GM12878 (cell line): ENCODE results near the gene S1PR3. TPM values are rescaled to one million over a fixed set of nuclear protein-coding genes. Genes with fewer than 3 reads are reported as not detected.

Source experiments
- ATAC-seq: fragments of 200-7000 bp; cut with Tn5 transposase; 3 replicates; pipeline ENCODE4 v1.9.1; 2020; ENCODE audit warnings: mild to moderate bottlenecking, moderate library complexity
- BruUV-seq: library from RNA; stranded (reverse); fragments of 400-500 nt; replicated peaks from 2 replicates; lab custom pipeline; 2021; lab: Mats Ljungman, UMichigan
- CTCF ChIA-PET: fragments of 300-600 bp; sonication (Branson Sonifier 250); formaldehyde crosslinking; extraction: SDS; loops from one replicate; lab custom pipeline; 2021; ENCODE audit warnings: inconsistent platforms; lab: Yijun Ruan, JAX
- POLR2A ChIA-PET: fragments of 350-600 bp; formaldehyde crosslinking; extraction: SDS; loops from one replicate; lab custom pipeline; 2021; ENCODE audit warnings: inconsistent platforms; lab: Charles Lee
- RAD21 ChIA-PET: fragments of 300-600 bp; sonication (Branson Sonifier 250); formaldehyde crosslinking; loops from one replicate; lab custom pipeline; 2023; ENCODE audit warnings: antibody characterized with exemption; ENCODE audit not compliant: unreplicated experiment; lab: Charles Lee
- SMC1A ChIA-PET: fragments of 300-600 bp; sonication (Branson Sonifier 250); formaldehyde crosslinking; loops from one replicate; lab custom pipeline; 2023; ENCODE audit not compliant: unreplicated experiment, uncharacterized antibody; lab: Charles Lee
- DNase-seq: peaks from one replicate; pipeline ENCODE4 v3.0.0-alpha.2; 2011; ENCODE audit warnings: low read depth, low spot score
- FAIRE-seq: peaks from 3 replicates; lab custom pipeline; 2011; peaks lifted over from hg19 to GRCh38; lab: Jason Lieb, UNC
- H2AFZ ChIP-seq: 2 replicates; pipeline ENCODE4 v1.6.0; 2011; ENCODE audit warnings: low read depth, low read length, control low read depth; ENCODE audit not compliant: control insufficient read depth
- H3K27ac ChIP-seq: 2 replicates; pipeline ENCODE4 v1.5.1; 2011; ENCODE audit warnings: control low read depth; ENCODE audit not compliant: control insufficient read depth, insufficient read depth
- H3K27me3 ChIP-seq, 2 experiments: replicated peaks in 1 of 2; 2 replicates each; pipeline versions ENCODE4 v1.6.0 to v1.6.1; 2011; ENCODE audit warnings: low read length in 1 of 2; ENCODE audit not compliant: control insufficient read depth in 2 of 2, insufficient read depth in 2 of 2
- H3K36me3 ChIP-seq, 2 experiments: 2 replicates each; pipeline ENCODE4 v1.5.1; 2011; ENCODE audit warnings: low read length in 1 of 2; ENCODE audit not compliant: control insufficient read depth in 2 of 2, insufficient read depth in 2 of 2
- H3K4me1 ChIP-seq: 2 replicates; pipeline ENCODE4 v1.6.1; 2011; ENCODE audit warnings: mild to moderate bottlenecking, low read length, moderate library complexity, mixed read lengths; ENCODE audit not compliant: control insufficient read depth, insufficient read depth
- H3K4me2 ChIP-seq: 2 replicates; pipeline ENCODE4 v1.6.0; 2011; ENCODE audit warnings: control low read depth; ENCODE audit not compliant: control insufficient read depth, insufficient read depth
- H3K4me3 ChIP-seq: fragments of 200-600 bp; sonication (generic); 2 replicates; pipeline ENCODE4 v1.5.1; 2016
- H3K79me2 ChIP-seq: 2 replicates; pipeline ENCODE4 v1.6.0; 2011; ENCODE audit warnings: low read length; ENCODE audit not compliant: control insufficient read depth, insufficient read depth
- H3K9ac ChIP-seq: 2 replicates; pipeline ENCODE4 v1.8.0; 2011; ENCODE audit warnings: low read length, control low read depth, mixed read lengths; ENCODE audit not compliant: control insufficient read depth, insufficient read depth
- H3K9me3 ChIP-seq: replicated peaks from 3 replicates; pipeline ENCODE4 v1.5.1; 2011; ENCODE audit warnings: mild to moderate bottlenecking, low read length; ENCODE audit not compliant: control insufficient read depth, insufficient read depth
- H4K20me1 ChIP-seq: 2 replicates; pipeline ENCODE4 v1.6.0; 2011; ENCODE audit not compliant: control insufficient read depth, insufficient read depth
- CTCF ChIP-seq, 3 experiments: IDR thresholded peaks in 2 of 3; conservative IDR thresholded peaks in 1 of 3; 2 replicates each; pipeline ENCODE4 v1.5.1; 2011; ENCODE audit warnings: low read depth in 3 of 3, low read length in 3 of 3, mild to moderate bottlenecking in 3 of 3, control low read depth in 2 of 3, moderate library complexity in 2 of 3, inconsistent platforms in 1 of 3, mixed read lengths in 1 of 3; ENCODE audit not compliant: control insufficient read depth in 2 of 3, insufficient read depth in 1 of 3; ENCODE audit errors: extremely low read depth in 1 of 3
- DPF2 ChIP-seq: fragments of 450-650 bp; IDR thresholded peaks from 2 replicates; pipeline ENCODE4 v1.6.1; 2017; ENCODE audit warnings: mild to moderate bottlenecking
- EED ChIP-seq: sonication (generic); IDR thresholded peaks from 2 replicates; pipeline ENCODE4 v1.6.1; 2016; ENCODE audit warnings: antibody characterized with exemption, low read depth
- EP300 ChIP-seq, 2 experiments: fragments of 150-350 bp in 1 of 2; IDR thresholded peaks; 2 replicates each; pipeline ENCODE4 v1.6.1; 2011 to 2012; ENCODE audit warnings: low read depth in 2 of 2, low read length in 2 of 2, borderline replicate concordance in 1 of 2, improper control_type of control experiment in 1 of 2, inconsistent platforms in 1 of 2; ENCODE audit not compliant: control insufficient read depth in 1 of 2
- GABPA ChIP-seq: IDR thresholded peaks from 2 replicates; pipeline ENCODE4 v1.6.1; 2014; ENCODE audit warnings: antibody characterized with exemption, low read depth, mild to moderate bottlenecking, inconsistent platforms
- IRF4 ChIP-seq: IDR thresholded peaks from 2 replicates; pipeline ENCODE4 v1.6.1; 2011; ENCODE audit warnings: low read depth, low read length
- MAX ChIP-seq: IDR thresholded peaks from 2 replicates; pipeline ENCODE4 v1.6.1; 2012; ENCODE audit warnings: low read depth, low read length, improper control_type of control experiment
- MXI1 ChIP-seq: fragments of 150-350 bp; IDR thresholded peaks from 2 replicates; pipeline ENCODE4 v1.6.1; 2011; ENCODE audit warnings: low read depth, mild to moderate bottlenecking, inconsistent platforms, low read length, improper control_type of control experiment
- MYB ChIP-seq: fragments of 150-350 bp; IDR thresholded peaks from 2 replicates; pipeline ENCODE4 v1.6.1; 2014; ENCODE audit warnings: mild to moderate bottlenecking, low read depth, low read length, borderline replicate concordance
- NKRF ChIP-seq: fragments of 450-650 bp; conservative IDR thresholded peaks from 2 replicates; pipeline ENCODE4 v1.6.1; 2017; ENCODE audit warnings: mild to moderate bottlenecking, moderate library complexity
- NR2C2 ChIP-seq: IDR thresholded peaks from 2 replicates; pipeline ENCODE4 v1.6.1; 2011; ENCODE audit warnings: borderline replicate concordance, low read depth; ENCODE audit not compliant: control insufficient read depth, insufficient read length
- NRF1 ChIP-seq: conservative IDR thresholded peaks from 2 replicates; pipeline ENCODE4 v1.6.1; 2011; ENCODE audit warnings: mild to moderate bottlenecking, low read depth, low read length, improper control_type of control experiment
- SKIL ChIP-seq: fragments of 450-650 bp; IDR thresholded peaks from 2 replicates; pipeline ENCODE4 v1.6.1; 2017; ENCODE audit warnings: mild to moderate bottlenecking, low read depth, inconsistent platforms; ENCODE audit not compliant: poor library complexity, severe bottlenecking
- SMAD1 ChIP-seq: fragments of 450-650 bp; IDR thresholded peaks from 2 replicates; pipeline ENCODE4 v1.6.1; 2018; ENCODE audit warnings: mild to moderate bottlenecking, low read depth; ENCODE audit not compliant: partially characterized antibody
- SMARCA5 ChIP-seq: fragments of 450-650 bp; IDR thresholded peaks from 2 replicates; pipeline ENCODE4 v1.6.1; 2017; ENCODE audit warnings: mild to moderate bottlenecking
- TARDBP ChIP-seq: IDR thresholded peaks from 2 replicates; pipeline ENCODE4 v1.6.1; 2016; ENCODE audit warnings: borderline replicate concordance
- TCF3 ChIP-seq: IDR thresholded peaks from 2 replicates; pipeline ENCODE4 v1.6.1; 2012; ENCODE audit warnings: low read depth, mild to moderate bottlenecking, low read length, borderline replicate concordance; ENCODE audit not compliant: insufficient read depth
- YY1 ChIP-seq: IDR thresholded peaks from 2 replicates; pipeline ENCODE4 v1.6.1; 2011; ENCODE audit warnings: low read depth, mild to moderate bottlenecking, low read length
- ZNF24 ChIP-seq: fragments of 450-650 bp; IDR thresholded peaks from 2 replicates; pipeline ENCODE4 v1.6.1; 2017; ENCODE audit warnings: antibody characterized with exemption, mild to moderate bottlenecking
- ZNF622 ChIP-seq: fragments of 450-650 bp; IDR thresholded peaks from 2 replicates; pipeline ENCODE4 v1.6.1; 2017; ENCODE audit warnings: mild to moderate bottlenecking, inconsistent platforms
- WGBS: methylation state at CpG from one replicate; pipeline ENCODE4 v1.1.6; 2016; ENCODE audit warnings: low lambda C conversion rate; ENCODE audit not compliant: insufficient replicate concordance, insufficient coverage; ENCODE audit errors: missing lambda C conversion rate; 5-methylcytosine and 5-hydroxymethylcytosine counted together
- in situ Hi-C: fragments of 300-500 bp; cut with MboI; formaldehyde crosslinking; loops from 9 replicates; pipeline ENCODE4 v1.14.3; 2018; ENCODE audit warnings: mixed read lengths
- intact Hi-C: fragments of 100-400 bp; cut with micrococcal nuclease; formaldehyde crosslinking; loops from one replicate; pipeline ENCODE4 v1.14.2; 2022; ENCODE audit not compliant: unreplicated experiment
- polyA plus RNA-seq, 11 experiments: library from polyadenylated mRNA; depleted of rRNA in 4 of 11; unstranded in 6 of 11; stranded (reverse) in 5 of 11; fragments of >200 nt; fragmentation: Nextera tagmentation in 4 of 11; fragmentation: Illumina TruSeq in 1 of 11; extraction: Ambion mirVana in 4 of 11; extraction: Trizol in 1 of 11; gene quantifications; 1 replicate in 1 of 11; 2 replicates in 10 of 11; pipeline versions ENCODE4 v1.2.1 to v1.2.3, GENCODE V29; 2011 to 2016; ENCODE audit warnings: inconsistent platforms in 2 of 11, missing spikeins in 2 of 11, low read depth in 1 of 11
- total RNA-seq, 4 experiments: library from RNA; depleted of rRNA in 3 of 4; stranded (reverse); fragments of >200 nt in 3 of 4; fragmentation: Illumina TruSeq in 1 of 4; extraction: Trizol in 1 of 4; gene quantifications; 2 replicates each; pipeline versions ENCODE4 v1.2.1 to v1.2.3, GENCODE V29; 2013 to 2021

The S1PR3 gene
- total and polyA plus RNA-seq, 10 of the 15 experiments (the other 5 are each of a cell fraction or from before 2014, with no cell fraction given) = 0.01 to 0.18 (median 0.01) TPM; not detected in 7

- BruUV-seq = no TSS peak
- Histone ChIP-seq H3K79me2 (no peaks in the 10 kb centered on the region), H3K27ac (no peak overlapping the region), H3K4me2 (no peak overlapping the region), H3K9ac (no peak overlapping the region), H3K9me3 (no peaks in the 10 kb centered on the region)
- in situ Hi-C loops = no loop called here
- POLR2A ChIA-PET = no interaction called here
- no peak for TF ChIP-seq IRF4
- no peak for TF ChIP-seq TCF3
- TF ChIP-seq NR2C2 = no peak
- no peak for TF ChIP-seq EED
- no peak for TF ChIP-seq GABPA
- TF ChIP-seq YY1 = no peak
- no peak for TF ChIP-seq DPF2
- TF ChIP-seq MYB = no peak
- TF ChIP-seq SKIL = no peak
- TF ChIP-seq SMARCA5 = no peak
- TF ChIP-seq SMAD1 = no peak
- TF ChIP-seq NKRF = no peak
- TF ChIP-seq EP300 (IDR thresholded peaks at IDR 0.05; ENCODE audit: borderline replicate concordance in 1 of 2, control insufficient read depth in 1 of 2, low read depth in 2 of 2, low read length in 2 of 2) = no peak
- TF ChIP-seq ZNF24 = no peak
- no peak for TF ChIP-seq MXI1
- no peak for TF ChIP-seq MAX
- TF ChIP-seq TARDBP = no peak
- no peak for TF ChIP-seq ZNF622
- TF ChIP-seq NRF1 = no peak
- TF ChIP-seq CTCF (IDR thresholded peaks at IDR 0.05 in 2 of 3, conservative IDR thresholded peaks at IDR 0.05 in 1 of 3; ENCODE audit: control insufficient read depth in 2 of 3, extremely low read depth in 1 of 3, insufficient read depth in 1 of 3, low read depth in 3 of 3, low read length in 3 of 3) = no peak
- TF ChIP-seq, all 136 proteins: peak for 0
- intact Hi-C loops = no loop called here
- Histone ChIP-seq H3K4me1 (no peaks in the 10 kb centered on the region), H3K27me3 (no peaks in the 10 kb centered on the region), H2AFZ (no peak overlapping the region), H4K20me1 (no peaks in the 10 kb centered on the region), H3K36me3 (no peaks in the 10 kb centered on the region), H3K4me3 (no peak overlapping the region)
- ATAC-seq (no peak), DNase-seq (no peak), FAIRE-seq (no peak)
- RAD21 ChIA-PET = no interaction called here
- SMC1A ChIA-PET = interaction anchor here (0.8 kb wide), 1 partner anchor 10 kb away, joined by 3 read pairs; no protein-coding TSS in a partner anchor
- CTCF ChIA-PET = no interaction called here
- 66% methylated on average over 2 of the region's 2 CpGs for WGBS
These were observed 31.6 kb downstream of the S1PR3 start for GRCh38 chr9:89022902-89023301.
